Endothelial cell of umbilical vein (primary cell): ENCODE measurements around the gene KAZN. TPM values are rescaled to one million over a fixed set of nuclear protein-coding genes. Genes with fewer than 3 reads are reported as not detected.

Experiments
- BruUV-seq: library from RNA; stranded (reverse); fragments of 400-500 nt; replicated peaks from 2 replicates; lab custom pipeline; 2021; lab: Mats Ljungman, UMichigan
- CTCF ChIA-PET: fragments of 300-600, 350-600 bp; sonication (Branson Sonifier 250); formaldehyde crosslinking; loops from one replicate; lab custom pipeline; 2021; ENCODE audit warnings: antibody characterized with exemption, inconsistent platforms; lab: Charles Lee
- POLR2A ChIA-PET: fragments of 300-600, 350-600 bp; sonication (Branson Sonifier 250); formaldehyde crosslinking; loops from one replicate; lab custom pipeline; 2021; ENCODE audit warnings: antibody characterized with exemption, inconsistent platforms; lab: Charles Lee
- DNase-seq: peaks from one replicate; pipeline ENCODE4 v3.0.0-alpha.2; 2011; ENCODE audit warnings: low read depth, low spot score
- FAIRE-seq: peaks from 2 replicates; lab custom pipeline; 2011; peaks lifted over from hg19 to GRCh38; lab: Jason Lieb, UNC
- H2AFZ ChIP-seq: 2 replicates; pipeline ENCODE4 v1.6.0; 2012; ENCODE audit warnings: low read depth, low read length, control low read depth, inconsistent platforms
- H3K27ac ChIP-seq: 2 replicates; pipeline ENCODE4 v1.5.1; 2011; ENCODE audit warnings: low read depth, mild to moderate bottlenecking, control low read depth, low read length, moderate library complexity; ENCODE audit not compliant: insufficient read depth
- H3K27me3 ChIP-seq, 2 experiments: 2 replicates each; pipeline versions ENCODE4 v1.6.0 to v1.6.1; 2011; ENCODE audit warnings: low read length in 2 of 2, mixed read lengths in 1 of 2; ENCODE audit not compliant: control insufficient read depth in 2 of 2, insufficient read depth in 2 of 2
- H3K36me3 ChIP-seq, 2 experiments: 2 replicates in 1 of 2; 3 replicates in 1 of 2; pipeline ENCODE4 v1.5.1; 2011; ENCODE audit warnings: low read length in 2 of 2, mild to moderate bottlenecking in 1 of 2, moderate library complexity in 1 of 2; ENCODE audit not compliant: control insufficient read depth in 2 of 2, insufficient read depth in 2 of 2; ENCODE audit errors: extremely low read depth in 1 of 2
- H3K4me1 ChIP-seq: 3 replicates; pipeline ENCODE4 v1.5.1; 2011; ENCODE audit warnings: mild to moderate bottlenecking, low read length; ENCODE audit not compliant: control insufficient read depth, insufficient read depth; ENCODE audit errors: extremely low read depth
- H3K4me2 ChIP-seq: 2 replicates; pipeline ENCODE4 v1.6.1; 2011; ENCODE audit warnings: low read length, control low read depth, mixed read lengths; ENCODE audit not compliant: insufficient read depth
- H3K4me3 ChIP-seq, 3 experiments: fragments of 200-600 bp in 1 of 3; sonication (generic), shearing (Covaris generic) in 1 of 3; replicated peaks in 1 of 3; 2 replicates each; pipeline ENCODE4 v1.5.1; 2011 to 2016; ENCODE audit warnings: control low read depth in 3 of 3, low read length in 3 of 3, mild to moderate bottlenecking in 2 of 3, inconsistent platforms in 1 of 3, low read depth in 1 of 3, moderate library complexity in 1 of 3; ENCODE audit not compliant: insufficient read depth in 1 of 3
- H3K79me2 ChIP-seq: 2 replicates; pipeline ENCODE4 v1.6.0; 2012; ENCODE audit warnings: low read length, inconsistent platforms; ENCODE audit not compliant: control insufficient read depth, insufficient read depth
- H3K9ac ChIP-seq: replicated peaks from 2 replicates; pipeline ENCODE3; 2011; ENCODE audit warnings: low read length, control low read depth; ENCODE audit not compliant: insufficient read depth; ENCODE audit errors: extremely low read depth
- H3K9me1 ChIP-seq: replicated peaks from 3 replicates; pipeline ENCODE4 v1.6.0; 2011; ENCODE audit warnings: mild to moderate bottlenecking, low read length; ENCODE audit not compliant: control insufficient read depth, insufficient read depth; ENCODE audit errors: extremely low read depth
- H3K9me3 ChIP-seq: replicated peaks from 2 replicates; pipeline ENCODE4 v1.5.1; 2012; ENCODE audit warnings: low read length, inconsistent platforms; ENCODE audit not compliant: control insufficient read depth, insufficient read depth
- H4K20me1 ChIP-seq: replicated peaks from 2 replicates; pipeline ENCODE3; 2011; ENCODE audit warnings: mild to moderate bottlenecking, low read length; ENCODE audit not compliant: control insufficient read depth, insufficient read depth; ENCODE audit errors: extremely low read depth
- EZH2 ChIP-seq: IDR thresholded peaks from 2 replicates; pipeline ENCODE4 v1.6.1; 2012; ENCODE audit warnings: borderline replicate concordance, low read depth, mild to moderate bottlenecking, moderate library complexity, low read length, inconsistent platforms; ENCODE audit not compliant: severe bottlenecking
- FOS ChIP-seq: IDR thresholded peaks from 2 replicates; pipeline ENCODE4 v1.6.1; 2011; ENCODE audit warnings: mild to moderate bottlenecking, low read length, moderate library complexity, borderline replicate concordance; ENCODE audit not compliant: insufficient read depth
- JUN ChIP-seq: IDR thresholded peaks from 2 replicates; pipeline ENCODE4 v1.6.1; 2011; ENCODE audit warnings: borderline replicate concordance, low read depth; ENCODE audit not compliant: insufficient read length, insufficient read depth
- MYC ChIP-seq: IDR thresholded peaks from one replicate; pipeline ENCODE4 v1.6.1; 2011; ENCODE audit warnings: mild to moderate bottlenecking, low read depth, low read length
- POLR2A ChIP-seq: IDR thresholded peaks from 2 replicates; pipeline ENCODE4 v1.6.1; 2012; ENCODE audit warnings: low read depth, mild to moderate bottlenecking, control low read depth, low read length
- dilution Hi-C: fragments of 300-500 bp; cut with MboI; formaldehyde crosslinking; loops from one replicate; pipeline ENCODE4 v1.15.0; 2019; ENCODE audit warnings: low sequenced_read_pairs; ENCODE audit not compliant: extremely low pct_ligation_motif_present
- intact Hi-C: fragments of 100-400 bp; cut with micrococcal nuclease; formaldehyde crosslinking; loops from one replicate; pipeline ENCODE4 v1.10.0; 2022
- polyA plus RNA-seq, 4 experiments: library from polyadenylated mRNA; depleted of rRNA in 3 of 4; stranded (reverse) in 3 of 4; unstranded in 1 of 4; fragments of >200 nt; gene quantifications; 2 replicates each; pipeline versions ENCODE4 v1.2.1 to v1.2.3, GENCODE V29; 2011 to 2012; ENCODE audit warnings: missing spikeins in 1 of 4
- total RNA-seq: library from RNA; stranded (reverse); gene quantifications from 2 replicates; pipeline ENCODE4 v1.2.3, GENCODE V29; 2021
- TF ChIP-seq, protein P1 (sequence below), 2 donors: IDR thresholded peaks; 1 replicate in 1 of 2; 2 replicates in 1 of 2; pipeline ENCODE4 v1.5.1; 2011; ENCODE audit warnings: low read length in 2 of 2, mild to moderate bottlenecking in 2 of 2, moderate library complexity in 2 of 2, control low read depth in 1 of 2, inconsistent platforms in 1 of 2, low read depth in 1 of 2; ENCODE audit not compliant: insufficient read depth in 1 of 2; ENCODE audit errors: extremely low read depth in 1 of 2
- TF ChIP-seq, protein P2 (sequence below): IDR thresholded peaks from 2 replicates; pipeline ENCODE4 v1.6.1; 2011; ENCODE audit not compliant: insufficient read depth, insufficient read length

KAZN gene
- total and polyA plus RNA-seq, 2 donors (not counting 3 experiments of a cell fraction or from before 2014, with no cell fraction given): 1.6 to 5.8 TPM

DNA sequence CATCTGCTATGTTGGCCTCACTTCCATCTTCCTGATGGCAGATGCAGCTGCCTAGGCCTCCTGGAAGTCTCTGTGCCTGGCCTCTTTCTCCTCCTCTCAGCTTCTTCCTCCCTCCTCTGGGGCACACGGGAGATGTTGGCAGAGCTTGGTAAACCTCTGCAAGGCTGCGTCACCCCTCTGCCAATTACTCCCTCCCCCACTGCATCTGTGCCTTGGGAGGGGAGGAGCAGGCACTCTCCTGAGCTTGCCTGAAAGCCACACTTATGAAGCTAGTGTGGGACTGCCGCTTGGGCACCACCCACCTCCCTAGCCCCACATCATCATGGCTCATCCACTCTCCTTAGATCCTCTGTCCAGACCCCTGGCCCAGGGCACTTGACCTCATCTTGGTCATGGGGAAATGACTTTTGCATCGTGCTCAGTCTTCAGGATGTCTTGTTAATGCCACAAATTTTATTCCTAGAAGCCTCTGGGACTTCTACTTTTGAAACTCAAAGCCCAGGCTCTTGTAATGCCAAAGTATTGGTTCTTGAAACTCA, 547.7 kb downstream of the KAZN start:
- no peak overlapping the region for H3K4me2 ChIP-seq
- H3K27me3 ChIP-seq: peaks cover 8 to 10% of the 10 kb centered on the region in 2 experiments
- no peak overlapping the region for H3K27ac ChIP-seq
- no peak overlapping the region for H3K4me3 ChIP-seq
- H2AFZ ChIP-seq: no peak overlapping the region
- DNase-seq (no peak), FAIRE-seq (no peak)
- H3K36me3 ChIP-seq: no peaks in the 10 kb centered on the region
- no peaks in the 10 kb centered on the region for H3K9me3 ChIP-seq
- intact Hi-C loops: no loop called here
- H3K9ac ChIP-seq: no peak overlapping the region
- no peaks in the 10 kb centered on the region for H3K9me1 ChIP-seq
- POLR2A ChIA-PET: no interaction called here
- dilution Hi-C loops: no loop called here
- no peaks in the 10 kb centered on the region for H3K4me1 ChIP-seq
- TF ChIP-seq POLR2A (no peak), EZH2 (no peak), JUN (no peak), MYC (no peak), FOS (no peak)
- TF ChIP-seq, protein P1, sequence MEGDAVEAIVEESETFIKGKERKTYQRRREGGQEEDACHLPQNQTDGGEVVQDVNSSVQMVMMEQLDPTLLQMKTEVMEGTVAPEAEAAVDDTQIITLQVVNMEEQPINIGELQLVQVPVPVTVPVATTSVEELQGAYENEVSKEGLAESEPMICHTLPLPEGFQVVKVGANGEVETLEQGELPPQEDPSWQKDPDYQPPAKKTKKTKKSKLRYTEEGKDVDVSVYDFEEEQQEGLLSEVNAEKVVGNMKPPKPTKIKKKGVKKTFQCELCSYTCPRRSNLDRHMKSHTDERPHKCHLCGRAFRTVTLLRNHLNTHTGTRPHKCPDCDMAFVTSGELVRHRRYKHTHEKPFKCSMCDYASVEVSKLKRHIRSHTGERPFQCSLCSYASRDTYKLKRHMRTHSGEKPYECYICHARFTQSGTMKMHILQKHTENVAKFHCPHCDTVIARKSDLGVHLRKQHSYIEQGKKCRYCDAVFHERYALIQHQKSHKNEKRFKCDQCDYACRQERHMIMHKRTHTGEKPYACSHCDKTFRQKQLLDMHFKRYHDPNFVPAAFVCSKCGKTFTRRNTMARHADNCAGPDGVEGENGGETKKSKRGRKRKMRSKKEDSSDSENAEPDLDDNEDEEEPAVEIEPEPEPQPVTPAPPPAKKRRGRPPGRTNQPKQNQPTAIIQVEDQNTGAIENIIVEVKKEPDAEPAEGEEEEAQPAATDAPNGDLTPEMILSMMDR (IDR thresholded peaks at IDR 0.05; ENCODE audit: extremely low read depth in 1 of 2, insufficient read depth in 1 of 2, low read depth in 1 of 2, low read length in 2 of 2): no peak
- TF ChIP-seq, protein P2, sequence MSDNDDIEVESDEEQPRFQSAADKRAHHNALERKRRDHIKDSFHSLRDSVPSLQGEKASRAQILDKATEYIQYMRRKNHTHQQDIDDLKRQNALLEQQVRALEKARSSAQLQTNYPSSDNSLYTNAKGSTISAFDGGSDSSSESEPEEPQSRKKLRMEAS: no peak
- no peaks in the 10 kb centered on the region for H4K20me1 ChIP-seq
- H3K79me2 ChIP-seq: no peaks in the 10 kb centered on the region
- no TSS peak for BruUV-seq
- CTCF ChIA-PET: no interaction called here
